A549 (cell line): ENCODE measurements around the gene TMEM88. TPM values are rescaled to one million over a fixed set of nuclear protein-coding genes. Genes with fewer than 3 reads are reported as not detected.

Experiments used
- ATAC-seq, 2 experiments: fragments of 200-7000 bp in 1 of 2; fragments of >200 bp in 1 of 2; cut with Nextera tagmentation in 1 of 2; cut with Tn5 transposase in 1 of 2; 3 replicates each; pipeline versions ENCODE4 v1.8.0 to v1.9.1; 2018 to 2020; ENCODE audit warnings: mild to moderate bottlenecking in 1 of 2, moderate library complexity in 1 of 2
- CTCF ChIA-PET: fragments of 300-600 bp; sonication (Branson Sonifier 250); formaldehyde crosslinking; extraction: SDS; loops from one replicate; lab custom pipeline; 2021; ENCODE audit warnings: antibody characterized with exemption, inconsistent platforms; lab: Yijun Ruan, JAX
- POLR2A ChIA-PET: fragments of 350-600 bp; formaldehyde crosslinking; extraction: SDS; loops from one replicate; lab custom pipeline; 2021; ENCODE audit warnings: antibody characterized with exemption, inconsistent platforms; lab: Yijun Ruan, JAX
- DNase-seq, 2 experiments: peaks; one replicate each; pipeline versions ENCODE4 v3.0.0 to v3.0.0-alpha.2; 2011 to 2016; ENCODE audit warnings: low read depth in 1 of 2, low spot score in 1 of 2
- FAIRE-seq: peaks from 2 replicates; lab custom pipeline; 2011; peaks lifted over from hg19 to GRCh38; lab: Jason Lieb, UNC
- H3K27ac ChIP-seq, 2 experiments: fragments of >200 bp; sonication (Bioruptor Twin); formaldehyde crosslinking; 3 replicates each; pipeline ENCODE4 v1.5.1; 2016 to 2017
- H3K4me1 ChIP-seq: fragments of >200 bp; sonication (Bioruptor Twin); formaldehyde crosslinking; 3 replicates; pipeline ENCODE4 v1.6.1; 2016
- H3K4me2 ChIP-seq: fragments of >200 bp; sonication (Bioruptor Twin); formaldehyde crosslinking; 3 replicates; pipeline ENCODE4 v1.6.1; 2016
- H3K4me3 ChIP-seq: fragments of >200 bp; sonication (Bioruptor Twin); formaldehyde crosslinking; 3 replicates; pipeline ENCODE4 v1.5.1; 2016
- H3K9me3 ChIP-seq: fragments of >200 bp; sonication (Bioruptor Twin); formaldehyde crosslinking; 3 replicates; pipeline ENCODE4 v1.6.1; 2016
- CBX2 ChIP-seq: fragments of 200-600 bp; sonication (generic); IDR thresholded peaks from 2 replicates; pipeline ENCODE4 v1.6.1; 2016; ENCODE audit warnings: low read depth, mild to moderate bottlenecking, borderline replicate concordance
- CEBPB ChIP-seq, 2 experiments: fragments of >200 bp in 1 of 2; sonication (Bioruptor Twin) in 1 of 2; formaldehyde crosslinking in 1 of 2; IDR thresholded peaks; 2 replicates each; pipeline ENCODE4 v1.6.1; 2012 to 2016
- CHD4 ChIP-seq: fragments of 200-600 bp; sonication (generic); IDR thresholded peaks from 2 replicates; pipeline ENCODE4 v1.6.1; 2016; ENCODE audit warnings: antibody characterized with exemption, mild to moderate bottlenecking, borderline replicate concordance
- FOSB ChIP-seq: fragments of 250-450 bp; sonication (Bioruptor Pico); IDR thresholded peaks from 2 replicates; pipeline ENCODE4 v1.5.0; 2020; ENCODE audit warnings: mild to moderate bottlenecking, moderate library complexity
- FOSL2 ChIP-seq, 2 experiments: fragments of 450-650 bp in 1 of 2; fragments of >200 bp in 1 of 2; sonication (Bioruptor Twin) in 1 of 2; formaldehyde crosslinking; IDR thresholded peaks; 2 replicates each; pipeline versions ENCODE4 v1.5.0 to v1.6.1; 2016 to 2020; ENCODE audit warnings: mild to moderate bottlenecking in 1 of 2, moderate library complexity in 1 of 2
- HDAC2 ChIP-seq: fragments of 200-600 bp; sonication (generic); IDR thresholded peaks from 2 replicates; pipeline ENCODE4 v1.6.1; 2016
- HEYL ChIP-seq: fragments of 250-450 bp; sonication (Bioruptor Pico); IDR thresholded peaks from 2 replicates; pipeline ENCODE4 v1.8.0; 2021; ENCODE audit warnings: mild to moderate bottlenecking, moderate library complexity
- KDM5A ChIP-seq: fragments of 200-600 bp; sonication (generic); IDR thresholded peaks from 2 replicates; pipeline ENCODE4 v1.6.1; 2016; ENCODE audit warnings: antibody characterized with exemption, mild to moderate bottlenecking
- MAFK ChIP-seq: fragments of 450-650 bp; IDR thresholded peaks from 2 replicates; pipeline ENCODE4 v1.6.1; 2014; ENCODE audit not compliant: partially characterized antibody
- POLR2A ChIP-seq: IDR thresholded peaks from 2 replicates; pipeline ENCODE4 v1.6.1; 2012; ENCODE audit warnings: mild to moderate bottlenecking, low read length
- RARB ChIP-seq: fragments of 250-450 bp; sonication (Bioruptor Pico); IDR thresholded peaks from 2 replicates; pipeline ENCODE4 v1.8.0; 2021; ENCODE audit warnings: mild to moderate bottlenecking, moderate library complexity
- SMC3 ChIP-seq: fragments of >200 bp; sonication (Bioruptor Twin); formaldehyde crosslinking; IDR thresholded peaks from 3 replicates; pipeline ENCODE4 v1.6.1; 2018; ENCODE audit warnings: inconsistent platforms
- ZC3H11A ChIP-seq: fragments of 450-650 bp; IDR thresholded peaks from 2 replicates; pipeline ENCODE4 v1.6.1; 2014; ENCODE audit warnings: antibody characterized with exemption, mild to moderate bottlenecking
- WGBS: methylation state at CpG from one replicate; pipeline ENCODE4 v1.1.6; 2017; ENCODE audit errors: missing lambda C conversion rate; 5-methylcytosine and 5-hydroxymethylcytosine counted together
- polyA plus RNA-seq, 4 experiments: library from polyadenylated mRNA; depleted of rRNA in 3 of 4; stranded (reverse); fragments of >200 nt; fragmentation: RNase III in 1 of 4; extraction: RNeasy Plus Mini Kit Qiagen cat#74134 plus additional on column Dnase treatment in 1 of 4; gene quantifications; 2 replicates in 3 of 4; 3 replicates in 1 of 4; pipeline ENCODE4 v1.2.3, GENCODE V29; 2011 to 2017
- TF ChIP-seq, protein P1 (sequence below): fragments of >200 bp; sonication (Bioruptor Twin); formaldehyde crosslinking; IDR thresholded peaks from 2 replicates; pipeline ENCODE4 v1.6.1; 2016
- TF ChIP-seq, protein P2 (sequence below): fragments of >200 bp; sonication (Bioruptor Twin); formaldehyde crosslinking; IDR thresholded peaks from 3 replicates; pipeline ENCODE4 v1.5.1; 2016
- TF ChIP-seq, protein P3 (sequence below): IDR thresholded peaks from 2 replicates; pipeline ENCODE4 v1.6.1; 2012
- TF ChIP-seq, protein P4 (sequence below): fragments of 250-450 bp; sonication (Bioruptor Pico); IDR thresholded peaks from 2 replicates; pipeline ENCODE4 v1.5.0; 2020; ENCODE audit warnings: low read depth, mild to moderate bottlenecking, moderate library complexity
- TF ChIP-seq, protein P5 (sequence below): IDR thresholded peaks from 2 replicates; pipeline ENCODE4 v1.6.1; 2012
- TF ChIP-seq, protein P6 (sequence below): IDR thresholded peaks from 2 replicates; pipeline ENCODE4 v1.6.1; 2012; ENCODE audit warnings: low read depth, borderline replicate concordance

Gene TMEM88
- polyA plus RNA-seq, 2 of the 4 experiments (the other 2 are of a cell fraction): 0.17 to 0.48 TPM

DNA sequence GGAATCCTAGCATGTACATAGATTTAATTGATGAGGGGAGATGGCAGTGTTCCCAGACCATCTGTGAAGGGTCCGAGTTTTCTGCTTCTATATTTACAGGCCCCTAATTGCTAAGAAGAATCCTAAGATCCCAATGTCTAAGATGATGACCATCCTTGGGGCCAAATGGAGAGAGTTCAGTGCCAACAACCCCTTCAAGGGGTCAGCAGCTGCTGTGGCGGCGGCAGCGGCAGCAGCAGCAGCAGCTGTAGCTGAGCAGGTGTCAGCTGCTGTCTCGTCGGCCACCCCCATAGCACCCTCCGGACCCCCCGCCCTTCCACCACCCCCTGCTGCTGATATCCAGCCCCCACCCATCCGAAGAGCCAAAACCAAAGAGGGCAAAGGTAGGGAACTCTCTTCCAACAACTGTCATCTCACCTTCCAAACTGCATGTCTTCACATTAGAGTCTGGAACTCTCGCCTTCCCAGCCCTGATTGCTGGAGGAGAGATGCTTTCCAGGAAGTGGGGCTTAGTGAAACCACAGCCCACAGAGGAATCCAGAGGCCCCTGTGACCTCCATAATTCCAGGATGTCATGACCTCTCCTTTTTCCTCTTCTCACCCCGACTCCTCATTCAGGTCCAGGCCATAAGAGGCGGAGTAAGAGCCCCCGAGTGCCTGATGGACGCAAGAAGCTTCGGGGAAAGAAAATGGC lies 38.5 kb downstream of the TMEM88 start:
- FAIRE-seq: no peak
- H3K4me2 ChIP-seq: no peak overlapping the region
- CTCF ChIA-PET: interaction anchor here (1.1 to 2.2 kb wide), 4 partner anchors 20 to 97 kb away, joined by 3 to 5 read pairs (median 5); no protein-coding TSS in a partner anchor

DNA sequence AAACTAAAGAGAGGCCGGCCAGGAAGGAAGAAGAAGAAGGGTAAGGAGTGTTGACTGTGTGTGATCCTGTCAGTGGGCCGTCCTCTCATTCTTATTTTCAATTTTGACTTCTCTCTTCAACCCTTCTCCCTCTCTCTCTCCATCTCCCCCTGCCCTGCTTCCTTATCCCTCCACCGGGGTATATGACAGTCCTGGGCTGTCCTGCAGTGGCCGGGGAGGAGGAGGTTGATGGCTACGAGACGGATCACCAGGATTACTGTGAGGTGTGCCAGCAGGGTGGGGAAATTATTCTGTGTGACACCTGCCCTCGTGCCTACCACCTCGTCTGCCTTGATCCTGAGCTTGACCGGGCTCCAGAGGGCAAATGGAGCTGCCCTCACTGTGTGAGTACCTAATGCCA lies 39.4 kb downstream of the TMEM88 start:
- POLR2A ChIA-PET: no interaction called here
- no peak for FAIRE-seq
- ATAC-seq: no peak
- H3K27ac ChIP-seq: no peak overlapping the region
- H3K9me3 ChIP-seq: no peaks in the 10 kb centered on the region
- peaks cover 8% of the 10 kb centered on the region for H3K4me1 ChIP-seq
- H3K4me3 ChIP-seq: no peak overlapping the region
- CTCF ChIA-PET: interaction anchor here (0.8 to 15.1 kb wide), 7 partner anchors 17 to 163 kb away, joined by 3 to 339 read pairs (median 5); no protein-coding TSS in a partner anchor
- no peak for TF ChIP-seq FOSB
- no peak for TF ChIP-seq CEBPB (IDR thresholded peaks at IDR 0.05)
- no peak for TF ChIP-seq HEYL (CRISPR knock-in tag)
- TF ChIP-seq ZC3H11A: no peak
- TF ChIP-seq, protein P1, sequence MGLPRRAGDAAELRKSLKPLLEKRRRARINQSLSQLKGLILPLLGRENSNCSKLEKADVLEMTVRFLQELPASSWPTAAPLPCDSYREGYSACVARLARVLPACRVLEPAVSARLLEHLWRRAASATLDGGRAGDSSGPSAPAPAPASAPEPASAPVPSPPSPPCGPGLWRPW: no peak
- H3K4me2 ChIP-seq: no peak overlapping the region
- no peak for DNase-seq
- WGBS: 90% methylated on average over 9 of the region's 9 CpGs

More for the DNA sequence above, 38.5 kb downstream of the TMEM88 start:
- Histone ChIP-seq H3K27ac (no peak overlapping the region), H3K4me3 (no peak overlapping the region), H3K4me1 (peaks cover 17% of the 10 kb centered on the region), H3K9me3 (no peaks in the 10 kb centered on the region)
- TF ChIP-seq POLR2A: no peak
- no peak for TF ChIP-seq CBX2
- TF ChIP-seq HDAC2: no peak
- TF ChIP-seq CHD4: no peak
- TF ChIP-seq, protein P2, sequence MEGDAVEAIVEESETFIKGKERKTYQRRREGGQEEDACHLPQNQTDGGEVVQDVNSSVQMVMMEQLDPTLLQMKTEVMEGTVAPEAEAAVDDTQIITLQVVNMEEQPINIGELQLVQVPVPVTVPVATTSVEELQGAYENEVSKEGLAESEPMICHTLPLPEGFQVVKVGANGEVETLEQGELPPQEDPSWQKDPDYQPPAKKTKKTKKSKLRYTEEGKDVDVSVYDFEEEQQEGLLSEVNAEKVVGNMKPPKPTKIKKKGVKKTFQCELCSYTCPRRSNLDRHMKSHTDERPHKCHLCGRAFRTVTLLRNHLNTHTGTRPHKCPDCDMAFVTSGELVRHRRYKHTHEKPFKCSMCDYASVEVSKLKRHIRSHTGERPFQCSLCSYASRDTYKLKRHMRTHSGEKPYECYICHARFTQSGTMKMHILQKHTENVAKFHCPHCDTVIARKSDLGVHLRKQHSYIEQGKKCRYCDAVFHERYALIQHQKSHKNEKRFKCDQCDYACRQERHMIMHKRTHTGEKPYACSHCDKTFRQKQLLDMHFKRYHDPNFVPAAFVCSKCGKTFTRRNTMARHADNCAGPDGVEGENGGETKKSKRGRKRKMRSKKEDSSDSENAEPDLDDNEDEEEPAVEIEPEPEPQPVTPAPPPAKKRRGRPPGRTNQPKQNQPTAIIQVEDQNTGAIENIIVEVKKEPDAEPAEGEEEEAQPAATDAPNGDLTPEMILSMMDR: no peak
- TF ChIP-seq, protein P3, sequence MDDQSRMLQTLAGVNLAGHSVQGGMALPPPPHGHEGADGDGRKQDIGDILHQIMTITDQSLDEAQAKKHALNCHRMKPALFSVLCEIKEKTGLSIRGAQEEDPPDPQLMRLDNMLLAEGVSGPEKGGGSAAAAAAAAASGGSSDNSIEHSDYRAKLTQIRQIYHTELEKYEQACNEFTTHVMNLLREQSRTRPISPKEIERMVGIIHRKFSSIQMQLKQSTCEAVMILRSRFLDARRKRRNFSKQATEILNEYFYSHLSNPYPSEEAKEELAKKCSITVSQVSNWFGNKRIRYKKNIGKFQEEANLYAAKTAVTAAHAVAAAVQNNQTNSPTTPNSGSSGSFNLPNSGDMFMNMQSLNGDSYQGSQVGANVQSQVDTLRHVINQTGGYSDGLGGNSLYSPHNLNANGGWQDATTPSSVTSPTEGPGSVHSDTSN: no peak
- no peak for TF ChIP-seq ZC3H11A
- TF ChIP-seq SMC3: no peak
- TF ChIP-seq FOSL2 (IDR thresholded peaks at IDR 0.05): no peak
- TF ChIP-seq FOSL2 (CRISPR knock-in tag; IDR thresholded peaks at IDR 0.05): no peak
- no peak for TF ChIP-seq FOSB
- TF ChIP-seq KDM5A: no peak
- TF ChIP-seq, protein P4, sequence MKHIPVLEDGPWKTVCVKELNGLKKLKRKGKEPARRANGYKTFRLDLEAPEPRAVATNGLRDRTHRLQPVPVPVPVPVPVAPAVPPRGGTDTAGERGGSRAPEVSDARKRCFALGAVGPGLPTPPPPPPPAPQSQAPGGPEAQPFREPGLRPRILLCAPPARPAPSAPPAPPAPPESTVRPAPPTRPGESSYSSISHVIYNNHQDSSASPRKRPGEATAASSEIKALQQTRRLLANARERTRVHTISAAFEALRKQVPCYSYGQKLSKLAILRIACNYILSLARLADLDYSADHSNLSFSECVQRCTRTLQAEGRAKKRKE (CRISPR knock-in tag): no peak
- TF ChIP-seq MAFK: no peak
- TF ChIP-seq, protein P5, sequence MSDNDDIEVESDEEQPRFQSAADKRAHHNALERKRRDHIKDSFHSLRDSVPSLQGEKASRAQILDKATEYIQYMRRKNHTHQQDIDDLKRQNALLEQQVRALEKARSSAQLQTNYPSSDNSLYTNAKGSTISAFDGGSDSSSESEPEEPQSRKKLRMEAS: no peak
- no peak for TF ChIP-seq RARB (CRISPR knock-in tag)
- TF ChIP-seq, protein P6, sequence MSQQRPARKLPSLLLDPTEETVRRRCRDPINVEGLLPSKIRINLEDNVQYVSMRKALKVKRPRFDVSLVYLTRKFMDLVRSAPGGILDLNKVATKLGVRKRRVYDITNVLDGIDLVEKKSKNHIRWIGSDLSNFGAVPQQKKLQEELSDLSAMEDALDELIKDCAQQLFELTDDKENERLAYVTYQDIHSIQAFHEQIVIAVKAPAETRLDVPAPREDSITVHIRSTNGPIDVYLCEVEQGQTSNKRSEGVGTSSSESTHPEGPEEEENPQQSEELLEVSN: no peak
- ATAC-seq (no peak), DNase-seq (no peak)
- POLR2A ChIA-PET: no interaction called here
- WGBS: 89% methylated on average over 13 of the region's 15 CpGs
